ENCODE measurements around the gene EYA3.
A peak's percentile ranks its signal among the peaks of the same experiment; 100 is the strongest.

The EYA3 gene

DNA sequence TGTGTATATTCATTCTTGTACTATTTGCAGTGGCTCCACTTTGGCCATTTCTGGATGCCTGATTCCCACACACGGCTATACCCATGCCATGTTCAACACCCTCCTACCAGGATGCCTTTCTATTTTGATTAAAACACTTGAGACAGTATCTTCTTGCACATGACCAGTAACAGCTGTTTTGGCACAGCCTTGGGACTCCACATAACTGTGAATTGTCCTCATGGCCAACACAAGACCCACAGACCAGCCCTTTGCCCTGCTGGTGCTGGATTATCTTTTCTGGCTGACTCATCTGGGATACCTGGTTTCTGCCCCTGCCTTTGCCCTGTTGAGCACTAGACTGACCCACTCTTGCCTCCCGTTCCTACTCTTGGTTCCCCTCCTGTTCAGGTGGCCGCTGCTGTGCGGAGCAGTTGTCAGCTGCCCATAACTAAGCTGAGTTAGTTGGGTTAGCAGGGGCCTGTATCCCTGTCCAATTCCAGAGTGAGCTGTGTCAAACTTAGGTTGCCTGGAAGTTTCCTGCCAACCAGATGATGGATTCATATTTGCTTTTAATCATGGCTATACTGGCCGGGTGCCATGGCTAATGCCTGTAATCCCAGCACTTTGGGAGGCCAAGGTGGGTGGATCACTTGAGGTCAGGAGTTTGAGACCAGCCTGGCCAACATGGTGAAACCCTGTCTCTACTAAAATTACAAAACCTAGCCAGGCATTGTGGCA is 10.8 kb upstream of the EYA3 start:
- DNase-seq (ENCODE audit: low read depth, low spot score), result no peak
- Histone ChIP-seq H3K9me3 (ENCODE audit: insufficient read depth, low read length) (no peaks in the 10 kb centered on the region), H3K9ac (ENCODE audit: insufficient read length, low read depth) (no peak overlapping the region), H3K4me1 (ENCODE audit: insufficient read depth, insufficient read length) (no peaks in the 10 kb centered on the region), H3K27me3 (ENCODE audit: insufficient read depth, insufficient read length) (no peaks in the 10 kb centered on the region), H3K36me3 (ENCODE audit: insufficient read depth, insufficient read length, low read length) (no peaks in the 10 kb centered on the region), H3K4me3 (ENCODE audit: insufficient read length, low read depth) (no peak overlapping the region)
- TF ChIP-seq SUZ12 (IDR thresholded peaks at IDR 0.05; ENCODE audit: extremely low read depth, insufficient read depth, insufficient read length), result no peak
- TF ChIP-seq ZNF274 (IDR thresholded peaks at IDR 0.05; ENCODE audit: low read depth, low read length), result no peak
- no peak for TF ChIP-seq YY1 (IDR thresholded peaks at IDR 0.05; ENCODE audit: insufficient read depth, insufficient read length)

DNA sequence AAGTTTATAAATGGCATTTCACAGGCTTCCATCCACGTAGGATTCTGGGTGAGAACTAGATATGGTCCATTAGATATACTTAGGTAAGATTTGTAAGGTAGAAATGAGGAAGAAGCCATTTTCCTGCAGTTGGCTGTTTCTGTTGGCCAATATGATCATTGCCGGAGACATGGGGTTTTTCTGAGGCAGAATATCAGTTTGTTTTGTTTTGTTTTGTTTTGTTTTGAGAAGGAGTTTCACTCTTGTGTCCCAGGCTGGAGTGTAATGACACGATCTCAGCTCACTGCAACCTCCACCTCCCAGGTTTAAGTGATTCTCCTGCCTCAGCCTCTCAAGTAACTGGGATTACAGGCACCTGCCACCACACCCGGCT is 8.7 kb upstream of the EYA3 start:
- H3K36me3 ChIP-seq (ENCODE audit: insufficient read depth, insufficient read length, low read length), result no peaks in the 10 kb centered on the region
- TF ChIP-seq ZNF274 (IDR thresholded peaks at IDR 0.05; ENCODE audit: low read depth, low read length) (no peak), YY1 (IDR thresholded peaks at IDR 0.05; ENCODE audit: insufficient read depth, insufficient read length) (no peak), SUZ12 (IDR thresholded peaks at IDR 0.05; ENCODE audit: extremely low read depth, insufficient read depth, insufficient read length) (no peak)
- H3K4me1 ChIP-seq (ENCODE audit: insufficient read depth, insufficient read length), result no peaks in the 10 kb centered on the region
- no peak overlapping the region for H3K9ac ChIP-seq (ENCODE audit: insufficient read length, low read depth)
- no peaks in the 10 kb centered on the region for H3K9me3 ChIP-seq (ENCODE audit: insufficient read depth, low read length)
- H3K27me3 ChIP-seq (ENCODE audit: insufficient read depth, insufficient read length), result no peaks in the 10 kb centered on the region
- no peak overlapping the region for H3K4me3 ChIP-seq (ENCODE audit: insufficient read length, low read depth)
- no peak for DNase-seq (ENCODE audit: low read depth, low spot score)

GRCh38 chr1:28096210-28097099 is 8.0 kb upstream of the EYA3 start:
- H3K9ac ChIP-seq (ENCODE audit: insufficient read length, low read depth), result no peak overlapping the region
- no peak for DNase-seq (ENCODE audit: low read depth, low spot score)
- H3K4me3 ChIP-seq (ENCODE audit: insufficient read length, low read depth), result no peak overlapping the region
- H3K27me3 ChIP-seq (ENCODE audit: insufficient read depth, insufficient read length), result no peaks in the 10 kb centered on the region
- TF ChIP-seq YY1 (IDR thresholded peaks at IDR 0.05; ENCODE audit: insufficient read depth, insufficient read length) (no peak), SUZ12 (IDR thresholded peaks at IDR 0.05; ENCODE audit: extremely low read depth, insufficient read depth, insufficient read length) (no peak), ZNF274 (IDR thresholded peaks at IDR 0.05; ENCODE audit: low read depth, low read length) (no peak)
- H3K4me1 ChIP-seq (ENCODE audit: insufficient read depth, insufficient read length), result no peaks in the 10 kb centered on the region
- H3K9me3 ChIP-seq (ENCODE audit: insufficient read depth, low read length), result no peaks in the 10 kb centered on the region
- H3K36me3 ChIP-seq (ENCODE audit: insufficient read depth, insufficient read length, low read length), result no peaks in the 10 kb centered on the region

GRCh38 chr1:28091043-28091781 is 2.8 kb upstream of the EYA3 start:
- Histone ChIP-seq H3K4me3 (ENCODE audit: insufficient read length, low read depth) (no peak overlapping the region), H3K9me3 (ENCODE audit: insufficient read depth, low read length) (no peaks in the 10 kb centered on the region), H3K27me3 (ENCODE audit: insufficient read depth, insufficient read length) (no peaks in the 10 kb centered on the region), H3K4me1 (ENCODE audit: insufficient read depth, insufficient read length) (no peaks in the 10 kb centered on the region), H3K9ac (ENCODE audit: insufficient read length, low read depth) (no peak overlapping the region), H3K36me3 (ENCODE audit: insufficient read depth, insufficient read length, low read length) (no peaks in the 10 kb centered on the region)
- peak; percentile 54 for DNase-seq (ENCODE audit: low read depth, low spot score)
- TF ChIP-seq YY1 (IDR thresholded peaks at IDR 0.05; ENCODE audit: insufficient read depth, insufficient read length), result no peak
- no peak for TF ChIP-seq ZNF274 (IDR thresholded peaks at IDR 0.05; ENCODE audit: low read depth, low read length)
- no peak for TF ChIP-seq SUZ12 (IDR thresholded peaks at IDR 0.05; ENCODE audit: extremely low read depth, insufficient read depth, insufficient read length)

- H3K9ac ChIP-seq (ENCODE audit: insufficient read length, low read depth), result peak overlapping the region; percentile 100
- H3K4me1 ChIP-seq (ENCODE audit: insufficient read depth, insufficient read length), result no peaks in the 10 kb centered on the region
- no peaks in the 10 kb centered on the region for H3K36me3 ChIP-seq (ENCODE audit: insufficient read depth, insufficient read length, low read length)
- no peaks in the 10 kb centered on the region for H3K27me3 ChIP-seq (ENCODE audit: insufficient read depth, insufficient read length)
- TF ChIP-seq YY1 (IDR thresholded peaks at IDR 0.05; ENCODE audit: insufficient read depth, insufficient read length) (no peak), SUZ12 (IDR thresholded peaks at IDR 0.05; ENCODE audit: extremely low read depth, insufficient read depth, insufficient read length) (no peak), ZNF274 (IDR thresholded peaks at IDR 0.05; ENCODE audit: low read depth, low read length) (no peak)
- H3K9me3 ChIP-seq (ENCODE audit: insufficient read depth, low read length), result no peaks in the 10 kb centered on the region
- peak overlapping the region; percentile 99 for H3K4me3 ChIP-seq (ENCODE audit: insufficient read length, low read depth)
- peak; percentile 11 for DNase-seq (ENCODE audit: low read depth, low spot score)
Observed at GRCh38 chr1:28087614-28088167, 719 bp downstream of the EYA3 start.

DNA sequence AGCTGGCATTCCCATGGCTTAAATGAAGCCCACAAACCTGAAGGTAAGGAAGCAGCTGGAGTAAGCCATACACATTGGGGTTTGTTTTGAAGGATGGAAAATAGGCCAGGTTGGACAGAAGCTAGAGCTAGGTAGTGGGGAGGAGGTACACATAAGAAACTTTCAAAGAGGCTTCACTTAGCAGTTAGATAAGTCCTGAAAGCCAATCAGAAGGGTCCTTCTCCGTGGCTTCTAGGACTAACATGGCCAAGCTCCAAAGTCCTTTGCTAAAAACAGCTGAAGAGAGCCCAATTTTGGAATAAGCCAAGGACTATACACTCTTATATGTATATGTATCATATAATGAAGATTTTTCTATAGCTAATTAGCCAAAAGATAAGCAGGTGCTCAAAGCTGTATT is 1.8 kb downstream of the EYA3 start:
- no peaks in the 10 kb centered on the region for H3K27me3 ChIP-seq (ENCODE audit: insufficient read depth, insufficient read length)
- no peak for DNase-seq (ENCODE audit: low read depth, low spot score)
- TF ChIP-seq YY1 (IDR thresholded peaks at IDR 0.05; ENCODE audit: insufficient read depth, insufficient read length) (no peak), SUZ12 (IDR thresholded peaks at IDR 0.05; ENCODE audit: extremely low read depth, insufficient read depth, insufficient read length) (no peak), ZNF274 (IDR thresholded peaks at IDR 0.05; ENCODE audit: low read depth, low read length) (no peak)
- H3K9me3 ChIP-seq (ENCODE audit: insufficient read depth, low read length), result no peaks in the 10 kb centered on the region
- no peaks in the 10 kb centered on the region for H3K36me3 ChIP-seq (ENCODE audit: insufficient read depth, insufficient read length, low read length)
- H3K9ac ChIP-seq (ENCODE audit: insufficient read length, low read depth), result no peak overlapping the region
- no peaks in the 10 kb centered on the region for H3K4me1 ChIP-seq (ENCODE audit: insufficient read depth, insufficient read length)
- H3K4me3 ChIP-seq (ENCODE audit: insufficient read length, low read depth), result no peak overlapping the region

Data from NT2/D1 (cell line).